ENCODE measurements around the gene DISP2.

DNA sequence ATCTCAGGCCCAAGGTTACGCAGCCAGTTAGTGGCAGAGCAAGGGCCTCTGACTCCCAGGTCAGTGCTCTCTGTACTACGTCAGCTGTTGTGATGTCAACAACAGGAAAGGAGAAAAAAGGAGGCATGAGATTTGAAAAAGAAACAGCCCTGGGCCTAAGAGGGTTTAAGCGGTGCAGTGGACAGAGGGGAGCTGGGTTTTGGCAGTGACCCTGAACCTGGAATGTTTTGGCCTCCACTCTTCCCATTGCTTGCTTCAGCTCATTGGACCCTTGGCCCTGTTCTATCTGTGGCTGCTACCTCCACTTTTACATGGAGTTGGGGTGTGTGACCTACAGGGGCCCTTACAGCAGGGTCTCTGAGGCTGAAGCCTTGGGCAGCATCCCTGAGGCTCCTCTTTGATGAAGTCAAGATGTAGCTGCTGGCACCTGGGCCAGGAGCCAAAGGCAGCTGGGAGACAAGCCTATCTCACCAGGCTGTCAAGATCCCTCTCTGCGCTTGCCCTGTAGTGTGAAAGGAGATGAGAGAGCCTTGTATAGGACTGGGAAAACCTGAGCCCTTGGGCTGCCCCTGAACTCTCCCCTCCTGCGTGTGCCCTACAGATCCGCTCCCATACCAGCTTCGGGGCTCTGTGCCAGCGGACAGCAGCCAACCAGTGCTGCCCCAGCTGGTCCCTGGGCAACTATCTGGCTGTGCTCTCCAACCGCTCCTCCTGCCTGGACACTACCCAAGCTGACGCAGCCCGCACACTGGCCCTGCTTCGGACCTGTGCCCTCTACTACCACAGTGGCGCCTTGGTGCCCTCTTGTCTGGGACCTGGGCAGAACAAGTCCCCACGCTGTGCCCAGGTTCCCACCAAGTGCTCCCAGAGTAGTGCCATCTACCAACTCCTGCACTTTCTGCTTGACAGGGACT lies 8.7 kb downstream of the DISP2 start:
- no peak for TF ChIP-seq POLR2A (IDR thresholded peaks at IDR 0.05)
- TF ChIP-seq, protein P1, sequence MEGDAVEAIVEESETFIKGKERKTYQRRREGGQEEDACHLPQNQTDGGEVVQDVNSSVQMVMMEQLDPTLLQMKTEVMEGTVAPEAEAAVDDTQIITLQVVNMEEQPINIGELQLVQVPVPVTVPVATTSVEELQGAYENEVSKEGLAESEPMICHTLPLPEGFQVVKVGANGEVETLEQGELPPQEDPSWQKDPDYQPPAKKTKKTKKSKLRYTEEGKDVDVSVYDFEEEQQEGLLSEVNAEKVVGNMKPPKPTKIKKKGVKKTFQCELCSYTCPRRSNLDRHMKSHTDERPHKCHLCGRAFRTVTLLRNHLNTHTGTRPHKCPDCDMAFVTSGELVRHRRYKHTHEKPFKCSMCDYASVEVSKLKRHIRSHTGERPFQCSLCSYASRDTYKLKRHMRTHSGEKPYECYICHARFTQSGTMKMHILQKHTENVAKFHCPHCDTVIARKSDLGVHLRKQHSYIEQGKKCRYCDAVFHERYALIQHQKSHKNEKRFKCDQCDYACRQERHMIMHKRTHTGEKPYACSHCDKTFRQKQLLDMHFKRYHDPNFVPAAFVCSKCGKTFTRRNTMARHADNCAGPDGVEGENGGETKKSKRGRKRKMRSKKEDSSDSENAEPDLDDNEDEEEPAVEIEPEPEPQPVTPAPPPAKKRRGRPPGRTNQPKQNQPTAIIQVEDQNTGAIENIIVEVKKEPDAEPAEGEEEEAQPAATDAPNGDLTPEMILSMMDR (IDR thresholded peaks at IDR 0.05), result no peak
